PC-3 (cell line): ENCODE results near the gene SMIM22. TPM values are rescaled to one million over a fixed set of nuclear protein-coding genes. Genes with fewer than 3 reads are reported as not detected.

ENCODE experiments used
- ATAC-seq: fragments of 200-7000 bp; cut with Tn5 transposase; 2 replicates; pipeline ENCODE4 v1.9.1; 2020; ENCODE audit warnings: mild to moderate bottlenecking, moderate library complexity
- BruUV-seq: library from RNA; stranded (reverse); fragments of 400-500 nt; replicated peaks from 2 replicates; lab custom pipeline; 2021; lab: Mats Ljungman, UMichigan
- CTCF ChIA-PET: fragments of 300-600 bp; sonication (Branson Sonifier 250); formaldehyde crosslinking; loops from one replicate; lab custom pipeline; 2022; ENCODE audit warnings: antibody characterized with exemption; lab: Charles Lee
- POLR2A ChIA-PET: fragments of 300-600 bp; sonication (Branson Sonifier 250); formaldehyde crosslinking; loops from one replicate; lab custom pipeline; 2022; ENCODE audit warnings: antibody characterized with exemption; ENCODE audit not compliant: unreplicated experiment; lab: Charles Lee
- DNase-seq: peaks from one replicate; pipeline ENCODE4 v3.0.0-alpha.2; 2015
- H2AFZ ChIP-seq: fragments of 300-600 bp; sonication (generic); 2 replicates; pipeline ENCODE4 v1.6.0; 2016; ENCODE audit warnings: antibody characterized with exemption, low read length
- H3F3A ChIP-seq: fragments of 300-600 bp; sonication (generic); one replicate; pipeline ENCODE4 v1.6.0; 2017; ENCODE audit warnings: antibody characterized with exemption, low read length, control low read depth, mild to moderate bottlenecking; ENCODE audit not compliant: unreplicated experiment
- H3K27ac ChIP-seq: fragments of 300-600 bp; sonication (generic); 2 replicates; pipeline ENCODE4 v1.5.1; 2016; ENCODE audit warnings: mild to moderate bottlenecking, low read length
- H3K27me3 ChIP-seq: fragments of 300-600 bp; sonication (generic); 2 replicates; pipeline ENCODE4 v1.6.1; 2016; ENCODE audit warnings: low read length, mixed read lengths
- H3K36me3 ChIP-seq: fragments of 300-600 bp; sonication (generic); 2 replicates; pipeline ENCODE4 v1.6.1; 2016; ENCODE audit warnings: low read depth, mixed run types, low read length, mixed read lengths
- H3K4me1 ChIP-seq: fragments of 300-600 bp; sonication (generic); 2 replicates; pipeline ENCODE4 v1.5.1; 2016; ENCODE audit warnings: low read length; ENCODE audit not compliant: insufficient read depth
- H3K4me2 ChIP-seq: fragments of 300-600 bp; sonication (generic); 2 replicates; pipeline ENCODE4 v1.6.0; 2016; ENCODE audit warnings: low read length
- H3K4me3 ChIP-seq: fragments of 300-600 bp; sonication (generic); 2 replicates; pipeline ENCODE4 v1.5.1; 2016; ENCODE audit warnings: mild to moderate bottlenecking, low read length, mixed read lengths
- H3K79me2 ChIP-seq: fragments of 300-600 bp; sonication (generic); 2 replicates; pipeline ENCODE4 v1.6.1; 2017; ENCODE audit warnings: low read length, mixed read lengths
- H3K9ac ChIP-seq: fragments of 300-600 bp; sonication (generic); 2 replicates; pipeline ENCODE4 v1.6.0; 2016; ENCODE audit warnings: mild to moderate bottlenecking, low read length
- H3K9me2 ChIP-seq: fragments of 300-600 bp; sonication (generic); replicated peaks from 2 replicates; pipeline ENCODE4 v1.6.1; 2016; ENCODE audit warnings: mixed run types, low read length, mixed read lengths
- H3K9me3 ChIP-seq: fragments of 300-600 bp; sonication (generic); 2 replicates; pipeline ENCODE4 v1.6.1; 2016; ENCODE audit warnings: low read length, mixed read lengths
- H4K20me1 ChIP-seq: fragments of 300-600 bp; sonication (generic); 2 replicates; pipeline ENCODE4 v1.6.1; 2016; ENCODE audit warnings: low read length, mixed read lengths
- CTCF ChIP-seq: fragments of 300-600 bp; sonication (generic); conservative IDR thresholded peaks from 2 replicates; pipeline ENCODE4 v1.5.1; 2017; ENCODE audit warnings: antibody characterized with exemption, low read depth, mild to moderate bottlenecking, low read length
- EZH2 ChIP-seq: fragments of 300-600 bp; sonication (generic); IDR thresholded peaks from one replicate; pipeline ENCODE4 v1.6.1; 2017; ENCODE audit warnings: antibody characterized with exemption, mild to moderate bottlenecking, low read length; ENCODE audit not compliant: unreplicated experiment
- EZH2phosphoT487 ChIP-seq: fragments of 300-600 bp; sonication (generic); IDR thresholded peaks from 2 replicates; pipeline ENCODE4 v1.6.1; 2018; ENCODE audit warnings: mild to moderate bottlenecking, antibody characterized with exemption, low read length, borderline replicate concordance
- intact Hi-C: fragments of 100-400 bp; cut with micrococcal nuclease; formaldehyde crosslinking; loops from 2 replicates; pipeline ENCODE4 v1.9.0; 2023
- total RNA-seq: library from RNA; depleted of rRNA; stranded (reverse); fragments of >200 nt; gene quantifications from 2 replicates; pipeline ENCODE4 v1.2.3, GENCODE V29; 2014

Gene SMIM22
- total RNA-seq, 1 experiment from 2014 or later, result not detected

- intact Hi-C loops, result no loop called here
- CTCF ChIA-PET, result no interaction called here
- no peaks in the 10 kb centered on the region for H4K20me1 ChIP-seq
- DNase-seq (no peak), ATAC-seq (no peak)
- H3K9ac ChIP-seq, result no peak overlapping the region
- no peaks in the 10 kb centered on the region for H3F3A ChIP-seq
- POLR2A ChIA-PET, result no interaction called here
- no peaks in the 10 kb centered on the region for H3K4me1 ChIP-seq
- no peaks in the 10 kb centered on the region for H3K27me3 ChIP-seq
- no peak overlapping the region for H3K4me3 ChIP-seq
- H3K9me3 ChIP-seq, result no peaks in the 10 kb centered on the region
- TF ChIP-seq CTCF (no peak), EZH2phosphoT487 (no peak), EZH2 (no peak)
- no peaks in the 10 kb centered on the region for H3K9me2 ChIP-seq
- H3K4me2 ChIP-seq, result no peak overlapping the region
- peaks cover 9% of the 10 kb centered on the region for H3K36me3 ChIP-seq
- no TSS peak for BruUV-seq
- no peaks in the 10 kb centered on the region for H3K79me2 ChIP-seq
- H3K27ac ChIP-seq, result no peak overlapping the region
- H2AFZ ChIP-seq, result no peak overlapping the region
Observed at GRCh38 chr16:4753227-4753626, 41.9 kb upstream of the SMIM22 start.

DNA sequence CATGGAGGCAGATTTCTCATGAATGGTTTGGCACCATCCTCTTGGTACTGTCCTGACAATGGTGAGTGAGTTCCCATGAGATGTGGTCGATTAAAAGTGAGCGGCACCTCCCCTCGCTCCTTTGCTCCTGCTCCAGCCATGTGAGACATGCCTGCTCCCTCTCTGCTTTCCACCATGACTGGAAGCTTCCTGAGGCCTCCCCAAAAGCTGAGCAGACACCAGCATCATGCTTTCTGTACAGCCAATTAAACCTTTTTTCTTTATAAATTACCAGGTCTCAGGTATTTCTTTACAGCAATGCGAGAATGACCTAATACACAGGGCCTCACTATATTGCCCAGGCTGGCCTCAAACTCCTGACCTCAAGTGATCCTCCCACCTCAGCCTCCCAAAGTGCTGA lies 40.3 kb upstream of the SMIM22 start:
- Histone ChIP-seq H3K27me3 (no peaks in the 10 kb centered on the region), H4K20me1 (no peaks in the 10 kb centered on the region), H3K36me3 (peaks cover 13% of the 10 kb centered on the region), H3F3A (no peaks in the 10 kb centered on the region), H2AFZ (no peak overlapping the region), H3K9me2 (no peaks in the 10 kb centered on the region), H3K4me2 (no peak overlapping the region), H3K79me2 (no peaks in the 10 kb centered on the region), H3K9me3 (no peaks in the 10 kb centered on the region), H3K4me3 (no peak overlapping the region), H3K9ac (no peak overlapping the region), H3K4me1 (no peaks in the 10 kb centered on the region), H3K27ac (no peak overlapping the region)
- TF ChIP-seq CTCF, result no peak
- TF ChIP-seq EZH2phosphoT487, result no peak
- no peak for TF ChIP-seq EZH2
- ATAC-seq (no peak), DNase-seq (no peak)
- BruUV-seq, result no TSS peak
- POLR2A ChIA-PET, result no interaction called here
- CTCF ChIA-PET, result no interaction called here
- intact Hi-C loops, result no loop called here

- H3K79me2 ChIP-seq, result no peaks in the 10 kb centered on the region
- H3K4me3 ChIP-seq, result no peak overlapping the region
Observed at GRCh38 chr16:4755687-4756086, 39.5 kb upstream of the SMIM22 start.

More at GRCh38 chr16:4755687-4756086, 39.5 kb upstream of the SMIM22 start:
- H3K27ac ChIP-seq, result no peak overlapping the region
- BruUV-seq, result no TSS peak
- ATAC-seq (no peak), DNase-seq (no peak)
- ChIA-PET CTCF (no interaction called here), POLR2A (no interaction called here)
- H3K9me3 ChIP-seq, result no peaks in the 10 kb centered on the region
- TF ChIP-seq CTCF (no peak), EZH2phosphoT487 (no peak), EZH2 (no peak)
- H3K36me3 ChIP-seq, result peaks cover 13% of the 10 kb centered on the region
- no peaks in the 10 kb centered on the region for H3K9me2 ChIP-seq
- no peak overlapping the region for H3K9ac ChIP-seq
- H3K4me2 ChIP-seq, result no peak overlapping the region
- H3F3A ChIP-seq, result no peaks in the 10 kb centered on the region
- intact Hi-C loops, result no loop called here
- H3K4me1 ChIP-seq, result no peaks in the 10 kb centered on the region
- no peaks in the 10 kb centered on the region for H3K27me3 ChIP-seq
- H4K20me1 ChIP-seq, result no peaks in the 10 kb centered on the region
- no peak overlapping the region for H2AFZ ChIP-seq
